COLO668 (cell line): ENCODE measurements around the gene TMEM26.

Experiments
- DNase-seq: peaks from one replicate; lab custom pipeline; 2025; ENCODE audit not compliant: unreplicated experiment; lab: John Stamatoyannopoulos, UW

TMEM26 gene

GRCh38 chr10:61452655-61453641 lies at the start of gene TMEM26:
TSS of gene TMEM26 (minus strand) at chr10:61453381. CDS start at chr10:61453081, 300 bp downstream.
- peak; percentile 2 for DNase-seq

- DNase-seq = no peak
Observed at GRCh38 chr10:61500460-61500859, 47.3 kb upstream of the TMEM26 start.

GRCh38 chr10:61492364-61492995 lies 39.3 kb upstream of the TMEM26 start:
- no peak for DNase-seq

- DNase-seq = no peak
Observed at GRCh38 chr10:61487506-61487905, 34.3 kb upstream of the TMEM26 start.

- no peak for DNase-seq
Observed at GRCh38 chr10:61486738-61487396, 33.7 kb upstream of the TMEM26 start.

GRCh38 chr10:61486251-61486650 lies 33.1 kb upstream of the TMEM26 start:
- DNase-seq = no peak

GRCh38 chr10:61481597-61481996 lies 28.4 kb upstream of the TMEM26 start:
- DNase-seq = no peak

- DNase-seq = no peak
Observed at GRCh38 chr10:61480208-61480607, 27.0 kb upstream of the TMEM26 start.

GRCh38 chr10:61478621-61479312 lies 25.6 kb upstream of the TMEM26 start:
- DNase-seq = no peak

- DNase-seq = no peak
Observed at GRCh38 chr10:61477451-61477850, 24.3 kb upstream of the TMEM26 start.

GRCh38 chr10:61476529-61476928 lies 23.3 kb upstream of the TMEM26 start:
- DNase-seq = no peak

GRCh38 chr10:61475449-61475873 lies 22.3 kb upstream of the TMEM26 start:
- no peak for DNase-seq

- no peak for DNase-seq
Observed at GRCh38 chr10:61472090-61472674, 19.0 kb upstream of the TMEM26 start.

GRCh38 chr10:61471491-61471890 lies 18.3 kb upstream of the TMEM26 start:
- no peak for DNase-seq

GRCh38 chr10:61470740-61471139 lies 17.6 kb upstream of the TMEM26 start:
- no peak for DNase-seq

GRCh38 chr10:61465901-61466632 lies 12.9 kb upstream of the TMEM26 start:
- DNase-seq = no peak

GRCh38 chr10:61465171-61465496 lies 12.0 kb upstream of the TMEM26 start:
- no peak for DNase-seq

- no peak for DNase-seq
Observed at GRCh38 chr10:61464461-61465170, 11.4 kb upstream of the TMEM26 start.
